GM21619 (cell line): ENCODE data around the gene PALLD.

Source experiments
- ATAC-seq: cut with Tn5 transposase; IDR thresholded peaks from one replicate; pipeline ENCODE4 v1.9.1; 2021; ENCODE audit not compliant: unreplicated experiment

The PALLD gene

GRCh38 chr4:168587411-168588125 is 90.7 kb downstream of the PALLD start:
- ATAC-seq = no peak

- no peak for ATAC-seq
Observed at GRCh38 chr4:168588916-168589531, 92.2 kb downstream of the PALLD start.

GRCh38 chr4:168592676-168593075 is 95.8 kb downstream of the PALLD start:
- no peak for ATAC-seq

- no peak for ATAC-seq
Observed at GRCh38 chr4:168593399-168593798, 96.5 kb downstream of the PALLD start.

GRCh38 chr4:168594121-168594520 is 97.3 kb downstream of the PALLD start:
- ATAC-seq = no peak

GRCh38 chr4:168598191-168598590 is 101.3 kb downstream of the PALLD start:
- no peak for ATAC-seq

GRCh38 chr4:168600796-168601583 is 104.1 kb downstream of the PALLD start:
- no peak for ATAC-seq

- no peak for ATAC-seq
Observed at GRCh38 chr4:168601899-168602298, 105.0 kb downstream of the PALLD start.

- ATAC-seq = no peak
Observed at GRCh38 chr4:168604496-168605373, 107.9 kb downstream of the PALLD start.

- no peak for ATAC-seq
Observed at GRCh38 chr4:168605411-168605810, 108.6 kb downstream of the PALLD start.

GRCh38 chr4:168607215-168607614 is 110.4 kb downstream of the PALLD start:
- ATAC-seq = no peak

- no peak for ATAC-seq
Observed at GRCh38 chr4:168608771-168609170, 111.9 kb downstream of the PALLD start.

- no peak for ATAC-seq
Observed at GRCh38 chr4:168609369-168609768, 112.5 kb downstream of the PALLD start.

- no peak for ATAC-seq
Observed at GRCh38 chr4:168610911-168611530, 114.2 kb downstream of the PALLD start.

- ATAC-seq = no peak
Observed at GRCh38 chr4:168612450-168613135, 115.7 kb downstream of the PALLD start.

GRCh38 chr4:168613869-168614268 is 117.0 kb downstream of the PALLD start:
- no peak for ATAC-seq

- no peak for ATAC-seq
Observed at GRCh38 chr4:168614281-168615057, 117.6 kb downstream of the PALLD start.

GRCh38 chr4:168615294-168616065 is 118.6 kb downstream of the PALLD start:
- no peak for ATAC-seq
